B cell (primary cell): ENCODE measurements around the gene SEMA3G. TPM values are rescaled to one million over a fixed set of nuclear protein-coding genes. Genes with fewer than 3 reads are reported as not detected.
A peak's percentile ranks its signal among the peaks of the same experiment; 100 is the strongest.

Experiments used
- ATAC-seq: fragments of 200-7000 bp; cut with Tn5 transposase; one replicate; pipeline ENCODE4 v1.10.0; 2021; ENCODE audit warnings: low read depth, mild to moderate bottlenecking, moderate number of reproducible peaks, moderate library complexity
- CTCF ChIA-PET: fragments of 350-600 bp; sonication (Branson Sonifier 250); formaldehyde crosslinking; loops from one replicate; lab custom pipeline; 2021; ENCODE audit warnings: antibody characterized with exemption, inconsistent platforms; lab: Charles Lee
- POLR2A ChIA-PET: fragments of 350-600 bp; sonication (Branson Sonifier 250); formaldehyde crosslinking; loops from one replicate; lab custom pipeline; 2021; ENCODE audit warnings: antibody characterized with exemption; lab: Charles Lee
- DNase-seq: peaks from one replicate; pipeline ENCODE4 v3.0.0; 2013
- H2AFZ ChIP-seq: 2 replicates; pipeline ENCODE4 v1.6.1; 2012; ENCODE audit warnings: mild to moderate bottlenecking, low read depth, low read length; ENCODE audit not compliant: insufficient read depth, poor library complexity, severe bottlenecking
- H3K27ac ChIP-seq, 2 donors: 1 replicate in 1 of 2; 2 replicates in 1 of 2; pipeline ENCODE4 v1.5.1; 2012 to 2013; ENCODE audit warnings: low read length in 2 of 2, mild to moderate bottlenecking in 2 of 2, moderate library complexity in 1 of 2
- H3K27me3 ChIP-seq, 4 experiments: fragments of 200-600 bp in 1 of 4; sonication (generic) in 1 of 4; replicated peaks in 1 of 4; 1 replicate in 2 of 4; 2 replicates in 2 of 4; pipeline versions ENCODE4 v1.6.1 to v1.7.0; 2013 to 2016; ENCODE audit warnings: low read length in 3 of 4, mild to moderate bottlenecking in 2 of 4, mixed read lengths in 1 of 4, moderate library complexity in 1 of 4; ENCODE audit not compliant: insufficient read depth in 4 of 4, control insufficient read depth in 3 of 4; ENCODE audit errors: control extremely low read depth in 1 of 4
- H3K36me3 ChIP-seq, 2 experiments: replicated peaks in 1 of 2; 1 replicate in 1 of 2; 2 replicates in 1 of 2; pipeline versions ENCODE4 v1.6.1 to v1.7.1; 2013; ENCODE audit warnings: low read length in 1 of 2; ENCODE audit not compliant: insufficient read depth in 2 of 2, control insufficient read depth in 1 of 2; ENCODE audit errors: control extremely low read depth in 1 of 2, extremely low read depth in 1 of 2
- H3K4me1 ChIP-seq, 2 donors: fragments of 200-600 bp in 1 of 2; sonication (generic) in 1 of 2; 1 replicate in 1 of 2; 2 replicates in 1 of 2; pipeline versions ENCODE4 v1.5.1 to v1.6.1; 2013 to 2017; ENCODE audit warnings: low read length in 2 of 2; ENCODE audit not compliant: control insufficient read depth in 2 of 2, insufficient read depth in 2 of 2
- H3K4me2 ChIP-seq: replicated peaks from 2 replicates; pipeline ENCODE3; 2012; ENCODE audit warnings: mild to moderate bottlenecking, low read depth, low read length; ENCODE audit not compliant: poor library complexity, severe bottlenecking
- H3K4me3 ChIP-seq, 5 experiments: fragments of 200-600 bp in 1 of 5; sonication (generic) in 1 of 5; 1 replicate in 3 of 5; 2 replicates in 2 of 5; pipeline versions ENCODE4 v1.5.1 to v1.7.0; 2011 to 2016; ENCODE audit warnings: low read length in 4 of 5, mild to moderate bottlenecking in 4 of 5, low read depth in 2 of 5, control low read depth in 1 of 5, moderate library complexity in 1 of 5; ENCODE audit not compliant: insufficient read depth in 1 of 5; ENCODE audit errors: control extremely low read depth in 1 of 5, extremely low read depth in 1 of 5
- H3K79me2 ChIP-seq: fragments of 200-600 bp; sonication (generic); one replicate; pipeline ENCODE4 v1.6.0; 2016; ENCODE audit warnings: low read length; ENCODE audit not compliant: control insufficient read depth, insufficient read depth
- H3K9ac ChIP-seq: fragments of 200-600 bp; sonication (generic); 2 replicates; pipeline ENCODE4 v1.6.1; 2017; ENCODE audit warnings: mild to moderate bottlenecking, low read length, moderate library complexity
- H3K9me3 ChIP-seq, 3 donors: one replicate each; pipeline versions ENCODE4 v1.6.1 to v1.7.1; 2013; ENCODE audit warnings: low read length in 2 of 3; ENCODE audit not compliant: control insufficient read depth in 2 of 3, insufficient read depth in 1 of 3; ENCODE audit errors: control extremely low read depth in 1 of 3
- H4K20me1 ChIP-seq: 2 replicates; pipeline ENCODE4 v1.6.0; 2012; ENCODE audit warnings: mild to moderate bottlenecking, low read length; ENCODE audit not compliant: insufficient read depth, control insufficient read depth, poor library complexity, severe bottlenecking
- H3K27ac Mint-ChIP-seq: one replicate; pipeline ENCODE4 v1.8.0; 2021; ENCODE audit warnings: mixed read lengths
- H3K27me3 Mint-ChIP-seq: one replicate; pipeline ENCODE4 v1.8.0; 2021; ENCODE audit warnings: mixed read lengths
- H3K4me1 Mint-ChIP-seq: one replicate; pipeline ENCODE4 v1.8.0; 2021; ENCODE audit warnings: mixed read lengths
- H3K4me3 Mint-ChIP-seq: one replicate; pipeline ENCODE4 v1.8.0; 2021; ENCODE audit warnings: mixed read lengths
- H3K9me3 Mint-ChIP-seq: one replicate; pipeline ENCODE4 v1.8.0; 2022; ENCODE audit warnings: mixed read lengths; ENCODE audit not compliant: insufficient read depth
- CTCF ChIP-seq: fragments of 200-600 bp; IDR thresholded peaks from one replicate; pipeline ENCODE4 v1.8.0; 2022; ENCODE audit warnings: antibody characterized with exemption, mild to moderate bottlenecking
- EZH2 ChIP-seq: IDR thresholded peaks from 2 replicates; pipeline ENCODE4 v1.6.1; 2012; ENCODE audit warnings: borderline replicate concordance, low read depth, mild to moderate bottlenecking, moderate library complexity, low read length; ENCODE audit not compliant: insufficient read depth, poor library complexity, severe bottlenecking
- WGBS: methylation state at CpG from one replicate; pipeline ENCODE4 v1.1.5; 2013; ENCODE audit warnings: missing lambda C conversion rate; ENCODE audit not compliant: insufficient coverage; 5-methylcytosine and 5-hydroxymethylcytosine counted together
- intact Hi-C: fragments of 100-400 bp; cut with micrococcal nuclease; formaldehyde crosslinking; loops from one replicate; pipeline ENCODE4 v1.10.0; 2022
- polyA plus RNA-seq: library from polyadenylated mRNA; depleted of rRNA; stranded (reverse); fragments of >200 nt; gene quantifications from 2 replicates; pipeline ENCODE4 v1.2.3, GENCODE V29; 2012
- total RNA-seq, 2 donors: library from RNA; stranded (reverse); fragments of 120-200 nt in 1 of 2; gene quantifications; 1 replicate in 1 of 2; 2 replicates in 1 of 2; pipeline versions ENCODE4 v1.2.3 to v1.2.4, GENCODE V29; 2013 to 2022

The SEMA3G gene
- total and polyA plus RNA-seq, 2 donors (not counting 1 experiment from before 2014, with no cell fraction given): 0.10 to 0.42 TPM

GRCh38 chr3:52443791-52444687 is 864 bp downstream of the SEMA3G start:
- intact Hi-C loops: no loop called here
- peak overlapping the region; percentile 67 for H2AFZ ChIP-seq
- H3K9ac ChIP-seq: no peak overlapping the region
- no peaks in the 10 kb centered on the region for H3K9me3 ChIP-seq
- peak overlapping the region; percentile 56 for H3K4me2 ChIP-seq
- Mint-ChIP-seq H3K4me1 (peaks cover 6% of the 10 kb centered on the region), H3K4me3 (no peak overlapping the region), H3K9me3 (no peaks in the 10 kb centered on the region), H3K27ac (no peak overlapping the region), H3K27me3 (no peaks in the 10 kb centered on the region)
- no peaks in the 10 kb centered on the region for H4K20me1 ChIP-seq
- H3K27ac ChIP-seq: no peak overlapping the region
- POLR2A ChIA-PET: no interaction called here
- H3K4me3 ChIP-seq: no peak overlapping the region
- TF ChIP-seq CTCF: no peak
- no peak for TF ChIP-seq EZH2
- no peaks in the 10 kb centered on the region for H3K79me2 ChIP-seq
- H3K27me3 ChIP-seq: no peaks in the 10 kb centered on the region
- ATAC-seq: no peak
- no peak for DNase-seq
- H3K36me3 ChIP-seq: no peaks in the 10 kb centered on the region
- CTCF ChIA-PET: interaction anchor here (4.7 kb wide), 1 partner anchor 13 kb away, joined by 29 read pairs; no protein-coding TSS in a partner anchor
- H3K4me1 ChIP-seq: peaks cover 0 to 13% of the 10 kb centered on the region in 2 donors
- WGBS: 74% methylated on average over 22 of the region's 25 CpGs

- intact Hi-C loops: no loop called here
Observed at GRCh38 chr3:52443268-52443610, 1.7 kb downstream of the SEMA3G start.

More at GRCh38 chr3:52443268-52443610, 1.7 kb downstream of the SEMA3G start:
- peaks cover 0 to 13% of the 10 kb centered on the region in 2 donors for H3K4me1 ChIP-seq
- Mint-ChIP-seq H3K27me3 (no peaks in the 10 kb centered on the region), H3K4me1 (peaks cover 6% of the 10 kb centered on the region), H3K27ac (no peak overlapping the region), H3K4me3 (no peak overlapping the region), H3K9me3 (no peaks in the 10 kb centered on the region)
- ChIA-PET CTCF (no interaction called here), POLR2A (no interaction called here)
- 100% methylated on average over 4 of the region's 8 CpGs for WGBS
- DNase-seq: no peak
- H3K27ac ChIP-seq: no peak overlapping the region
- H3K79me2 ChIP-seq: no peaks in the 10 kb centered on the region
- H3K36me3 ChIP-seq: no peaks in the 10 kb centered on the region
- H3K9ac ChIP-seq: no peak overlapping the region
- no peaks in the 10 kb centered on the region for H4K20me1 ChIP-seq
- no peak overlapping the region for H3K4me2 ChIP-seq
- no peaks in the 10 kb centered on the region for H3K27me3 ChIP-seq
- no peak for ATAC-seq
- no peak for TF ChIP-seq CTCF
- no peak for TF ChIP-seq EZH2
- no peaks in the 10 kb centered on the region for H3K9me3 ChIP-seq
- H3K4me3 ChIP-seq: no peak overlapping the region
- H2AFZ ChIP-seq: no peak overlapping the region
